ENCODE results near the gene RCAN2. TPM values are rescaled to one million over a fixed set of nuclear protein-coding genes. Genes with fewer than 3 reads are reported as not detected.

Gene RCAN2
- total and polyA plus RNA-seq, 9 of the 15 experiments (the other 6 are each of a cell fraction or from before 2014, with no cell fraction given), result 0.04 TPM; not detected in 8

- no peak for TF ChIP-seq E2F5 (CRISPR knock-in tag; IDR thresholded peaks at IDR 0.05)
- no peak for TF ChIP-seq CEBPB (tag; IDR thresholded peaks at IDR 0.05)
- no peak for TF ChIP-seq MECOM (CRISPR knock-in tag; IDR thresholded peaks at IDR 0.05)
- TF ChIP-seq HMG20A (CRISPR knock-in tag; conservative IDR thresholded peaks at IDR 0.05), result no peak
- TF ChIP-seq REST (IDR thresholded peaks at IDR 0.05; ENCODE audit: borderline replicate concordance), result no peak
- no peak for TF ChIP-seq REST (CRISPR knock-in tag; IDR thresholded peaks at IDR 0.05; ENCODE audit: low read depth)
- TF ChIP-seq ZFP1 (CRISPR knock-in tag; IDR thresholded peaks at IDR 0.05), result no peak
- no peak for TF ChIP-seq THAP7 (CRISPR knock-in tag; IDR thresholded peaks at IDR 0.05)
- no peak for TF ChIP-seq NFIC (IDR thresholded peaks at IDR 0.05)
- TF ChIP-seq UBTF (IDR thresholded peaks at IDR 0.05; ENCODE audit: borderline replicate concordance in 1 of 2, low read depth in 2 of 2, low read length in 2 of 2), result no peak
- TF ChIP-seq ZKSCAN8 (CRISPR knock-in tag; IDR thresholded peaks at IDR 0.05), result no peak
Observed at GRCh38 chr6:46500382-46500781, 9.1 kb upstream of the RCAN2 start (continued).

Measured in K562 (cell line).